K562 treated with DMSO at 1 percent for 4 hours (cell line): ENCODE measurements around the gene BBS1. TPM values are rescaled to one million over a fixed set of nuclear protein-coding genes. Genes with fewer than 3 reads are reported as not detected.

ENCODE experiments used
- total RNA-seq: library from RNA; unstranded; fragments of 300-600 nt; gene quantifications from 2 replicates; pipeline ENCODE4 v1.2.3, GENCODE V29; 2022; ENCODE audit not compliant: insufficient read depth

The BBS1 gene
- total RNA-seq: 8.4 and 10.2 TPM in 2 replicates

DNA sequence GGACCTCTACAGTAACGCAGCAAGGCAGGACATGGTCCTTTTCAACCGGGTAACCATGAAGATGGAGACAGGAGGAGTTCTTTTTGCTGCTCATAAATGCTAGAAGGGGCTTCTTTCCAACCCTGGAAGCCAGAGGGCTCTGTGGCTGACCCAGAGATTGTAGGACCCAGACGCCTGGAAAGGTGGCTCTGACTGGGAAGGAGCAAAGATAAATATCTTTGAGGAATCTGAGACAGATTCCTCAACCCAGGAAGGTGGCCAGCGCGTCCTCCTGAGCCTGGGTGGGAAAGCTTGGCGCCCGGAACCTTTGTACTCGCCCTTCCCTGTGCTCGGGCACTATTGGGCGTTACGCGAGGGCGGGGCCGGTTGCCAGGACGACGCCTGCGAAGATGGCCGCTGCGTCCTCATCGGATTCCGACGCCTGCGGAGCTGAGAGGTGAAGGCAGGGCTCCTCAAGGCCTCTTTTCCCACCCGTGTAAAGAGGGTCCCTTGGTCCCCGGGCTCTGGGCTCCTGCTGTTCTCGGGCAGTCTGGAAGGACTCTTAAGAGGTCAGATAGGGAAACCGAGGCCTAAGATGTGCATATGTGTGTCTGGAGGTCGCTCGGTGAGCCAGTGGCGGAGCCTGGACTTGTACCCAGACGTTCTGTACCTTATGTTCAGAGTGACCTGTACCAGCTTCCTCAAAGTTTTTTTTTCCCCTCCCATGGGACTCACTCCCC is at the start of gene BBS1:
TSS of gene BBS1 (plus strand) at position 365 of the 719 bp plus-strand sequence. CDS start at position 390, 25 bp downstream.

DNA sequence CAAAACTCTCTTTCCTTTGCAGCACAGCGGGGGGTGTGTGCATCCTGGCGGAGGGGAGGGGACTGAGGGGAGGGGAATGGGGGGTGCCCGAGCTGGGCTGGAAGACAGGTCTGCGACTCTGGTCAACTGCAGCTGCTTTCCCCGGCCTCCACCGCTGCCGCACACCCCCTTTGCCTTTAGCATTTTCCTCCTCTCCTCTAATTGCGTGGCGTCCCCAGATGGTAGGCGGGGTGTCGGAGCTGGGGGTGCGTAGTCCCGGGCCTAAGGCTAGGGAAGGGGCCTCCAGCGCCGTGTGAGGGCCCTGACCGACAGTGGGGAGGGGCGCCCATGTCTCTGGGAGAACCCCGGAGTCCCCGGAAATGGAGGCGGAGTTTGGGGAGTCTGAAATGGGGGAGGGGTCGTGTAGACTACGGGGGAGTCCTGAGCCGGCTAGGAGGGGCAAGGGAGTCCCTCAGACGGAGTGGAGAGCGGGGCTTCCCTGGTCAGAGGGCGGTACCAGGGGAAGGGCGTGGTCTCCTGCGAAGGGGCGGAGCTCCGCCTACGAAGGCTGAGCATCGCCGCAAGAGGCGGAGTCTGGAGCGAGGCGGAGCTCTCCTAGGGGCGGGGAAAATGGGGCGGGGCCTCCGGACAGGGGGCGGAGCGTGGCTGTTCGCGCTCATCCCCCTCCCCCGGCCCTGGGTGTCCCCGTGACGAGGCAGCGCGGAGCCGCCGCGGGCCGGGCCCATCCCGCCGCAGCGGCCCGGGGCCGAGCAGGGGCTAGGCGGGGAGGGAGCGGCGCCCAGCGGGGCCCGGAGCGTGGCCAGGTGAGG is 44.0 kb upstream of the BBS1 start, which contains the start of gene PELI3:
TSS of gene PELI3 (plus strand) at position 681 of the 809 bp plus-strand sequence. CDS start 1,224 bp downstream, outside the sequence.

DNA sequence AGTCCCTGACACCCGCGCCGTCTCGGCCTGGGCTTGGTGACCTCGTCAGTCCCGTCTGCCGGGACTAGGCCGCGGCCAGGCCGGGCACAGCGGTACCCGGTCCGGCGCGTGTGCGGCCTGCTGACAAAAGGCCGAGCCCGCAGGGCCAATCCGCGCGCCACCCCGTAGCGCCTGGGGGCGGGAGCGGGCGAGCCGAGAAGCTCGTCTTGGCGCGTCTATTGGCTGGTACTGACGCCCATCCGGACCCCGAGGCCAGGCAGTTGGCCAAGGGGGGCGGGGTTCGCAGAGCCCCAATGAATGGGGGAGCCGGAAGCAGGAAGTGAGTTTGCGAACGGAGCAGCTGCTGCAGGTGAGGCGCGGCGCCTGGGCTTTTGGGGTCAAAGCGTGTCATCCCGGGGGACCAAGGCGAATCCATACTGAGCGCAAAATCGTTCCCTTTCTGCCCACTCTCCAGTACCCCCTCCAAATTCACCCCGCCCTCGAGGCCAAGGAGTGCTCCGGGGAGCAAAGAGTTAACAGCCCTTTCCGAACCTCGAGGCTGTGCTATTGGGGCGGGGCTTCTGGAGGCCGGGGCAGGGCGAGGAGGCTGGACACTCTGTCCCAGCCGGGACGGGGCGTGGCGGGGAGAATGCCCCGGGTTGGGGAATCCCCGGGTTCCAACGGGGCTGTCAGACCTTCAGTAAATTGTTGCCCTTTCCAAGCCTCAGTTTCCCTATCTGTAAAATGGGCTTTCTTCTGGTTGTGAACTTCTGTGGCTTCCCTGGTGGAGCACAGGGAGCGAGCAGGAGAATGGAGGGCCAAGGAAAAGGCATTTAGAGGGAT is 30.1 kb upstream of the BBS1 start, which contains the start of gene DPP3:
TSS of gene DPP3 (plus strand) at position 318 of the 822 bp plus-strand sequence. CDS start 1,767 bp downstream, outside the sequence.

DNA sequence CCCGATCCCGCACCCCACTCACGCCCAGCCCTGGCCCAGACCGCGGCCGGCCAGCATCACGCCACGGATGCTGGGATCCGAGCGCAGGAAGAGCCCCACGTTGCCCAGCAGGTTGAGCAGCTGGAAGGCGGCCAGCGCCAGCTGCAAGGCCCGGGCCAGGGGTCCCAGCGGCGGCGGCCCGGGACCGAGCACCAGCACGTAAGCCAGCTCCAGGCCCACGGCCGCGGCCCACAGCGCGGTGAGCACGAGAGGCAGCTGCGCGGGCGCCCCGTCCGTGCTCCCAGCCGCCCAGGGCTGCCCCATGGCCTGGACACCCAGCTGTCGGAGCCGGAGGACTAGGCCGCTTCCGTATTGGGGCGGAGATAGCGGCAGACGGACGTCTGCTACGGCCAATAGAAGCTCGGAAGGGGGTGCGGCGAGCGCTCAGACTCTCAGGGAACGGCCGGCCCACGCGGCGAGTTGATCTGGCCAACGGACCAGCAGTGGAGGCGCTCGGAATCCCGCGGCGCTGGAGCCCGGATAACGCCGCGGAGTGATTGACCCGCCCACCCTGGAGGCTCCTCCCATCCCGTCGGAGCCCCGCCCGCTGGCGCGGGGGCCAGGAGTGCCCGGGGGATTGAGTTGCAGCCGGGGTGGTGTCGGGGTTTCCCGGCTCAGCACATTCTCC is 35.4 kb downstream of the BBS1 start, which contains the start of gene ZDHHC24:
TSS of gene ZDHHC24 (minus strand) at position 348 of the 667 bp plus-strand sequence. CDS start at position 303, 45 bp downstream.

DNA sequence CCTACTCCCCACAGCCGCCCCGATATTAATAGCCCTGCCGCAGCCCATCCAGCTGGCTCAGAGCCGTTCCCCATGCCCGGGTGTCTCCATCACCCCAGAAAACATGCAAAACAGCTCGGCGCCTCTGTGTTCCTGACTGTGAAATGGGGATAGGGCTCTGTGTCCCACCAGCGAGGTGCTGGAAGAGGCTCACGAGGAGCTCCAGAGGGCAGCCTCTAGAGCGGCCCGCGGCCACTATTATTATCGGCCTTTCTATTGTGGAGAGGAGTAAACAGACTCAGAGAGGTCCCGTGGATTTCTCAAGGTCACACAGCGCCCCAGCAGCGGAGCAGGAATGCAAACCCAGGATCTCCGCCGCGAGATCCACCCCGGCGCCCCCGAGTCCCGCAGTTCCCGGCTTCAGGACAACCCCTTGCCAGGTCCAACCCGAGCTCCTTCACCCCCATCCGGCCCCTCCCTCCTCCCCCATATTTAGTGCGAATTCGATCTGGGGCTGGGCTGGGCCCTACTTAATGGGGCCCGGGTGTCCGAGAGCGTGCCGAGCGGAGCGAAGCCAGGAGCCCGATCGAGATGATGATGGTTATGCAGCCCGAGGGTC is 36.0 kb downstream of the BBS1 start, which contains the start of gene ACTN3:
TSS of gene ACTN3 (plus strand) at position 536 of the 598 bp plus-strand sequence. CDS start at position 571, 35 bp downstream.

GRCh38 chr11:66568124-66568916 is 57.9 kb downstream of the BBS1 start, which contains the start of gene CTSF:
Gene CTSF, minus strand, starts transcription at chr11:66568606. Its CDS starts 120 bp downstream, at chr11:66568486.

Other genes with a start within 250 kb of the BBS1 start
- gene RAB1B, start 242.0 kb upstream of the BBS1 start, total RNA-seq: 156 and 172 TPM in 2 replicates
- gene CNIH2, start 232.5 kb upstream of the BBS1 start, total RNA-seq: 0.52 TPM in 1 of 2 replicates, not detected in the other
- gene YIF1A, start 221.5 kb upstream of the BBS1 start, total RNA-seq: 111 and 122 TPM in 2 replicates
- gene TMEM151A, start 218.7 kb upstream of the BBS1 start, total RNA-seq: not detected in 2 replicates
- gene CD248, start 193.6 kb upstream of the BBS1 start, total RNA-seq: not detected in 2 replicates
- 0.90 and 1.9 TPM in 2 replicates for gene RIN1, start 174.2 kb upstream of the BBS1 start, total RNA-seq
- gene BRMS1, start 165.5 kb upstream of the BBS1 start, total RNA-seq: 44.5 and 51.4 TPM in 2 replicates
- gene B4GAT1, start 163.0 kb upstream of the BBS1 start, total RNA-seq: 23.2 and 25.5 TPM in 2 replicates
- 5.8 and 11.3 TPM in 2 replicates for gene SLC29A2, start 138.9 kb upstream of the BBS1 start, total RNA-seq
- gene NPAS4, start 89.6 kb upstream of the BBS1 start, total RNA-seq: not detected in 2 replicates
- gene MRPL11, start 71.8 kb upstream of the BBS1 start, total RNA-seq: 51.8 and 54.1 TPM in 2 replicates
- gene PELI3, start 43.7 kb upstream of the BBS1 start, total RNA-seq: 3.5 and 4.1 TPM in 2 replicates
- gene DPP3, start 30.2 kb upstream of the BBS1 start, total RNA-seq: 35.2 and 38.6 TPM in 2 replicates
- gene ZDHHC24, start 35.4 kb downstream of the BBS1 start, total RNA-seq: 9.4 and 10.1 TPM in 2 replicates
- gene ACTN3, start 36.3 kb downstream of the BBS1 start, total RNA-seq: not detected in 2 replicates
- 18.6 and 19.2 TPM in 2 replicates for gene CTSF, start 58.0 kb downstream of the BBS1 start, total RNA-seq
- not detected in 2 replicates for gene CCDC87, start 82.4 kb downstream of the BBS1 start, total RNA-seq
- 28.8 and 29.9 TPM in 2 replicates for gene CCS, start 82.5 kb downstream of the BBS1 start, total RNA-seq
- gene RBM14, start 106.0 kb downstream of the BBS1 start, total RNA-seq: 85.3 and 90.1 TPM in 2 replicates
- 99.5 and 116 TPM in 2 replicates for gene RBM4, start 128.1 kb downstream of the BBS1 start, total RNA-seq
- 13.2 and 15.2 TPM in 2 replicates for gene RBM4B, start 167.3 kb downstream of the BBS1 start, total RNA-seq
- gene SPTBN2, start 218.6 kb downstream of the BBS1 start, total RNA-seq: 26.3 and 31.5 TPM in 2 replicates